Neural progenitor cell (in vitro differentiated cells): ENCODE data around the gene LELP1. TPM values are rescaled to one million over a fixed set of nuclear protein-coding genes. Genes with fewer than 3 reads are reported as not detected.

Experiments used
- DNase-seq: peaks from one replicate; pipeline ENCODE4 v3.0.0-alpha.2; 2016; ENCODE audit warnings: low spot score
- H2AFZ ChIP-seq: fragments of 200-600 bp; sonication (generic); replicated peaks from 2 replicates; pipeline ENCODE4 v1.6.1; 2016; ENCODE audit warnings: antibody characterized with exemption
- H3F3A ChIP-seq: fragments of 200-600 bp; sonication (generic); 2 replicates; pipeline ENCODE4 v1.6.1; 2016; ENCODE audit warnings: antibody characterized with exemption, low read depth
- H3K27ac ChIP-seq: fragments of 200-600 bp; sonication (generic); 2 replicates; pipeline ENCODE4 v1.5.1; 2016; ENCODE audit warnings: mild to moderate bottlenecking
- H3K27me3 ChIP-seq: fragments of 200-600 bp; sonication (generic); 2 replicates; pipeline ENCODE4 v1.6.1; 2016; ENCODE audit warnings: mild to moderate bottlenecking, moderate library complexity
- H3K36me3 ChIP-seq: fragments of 200-600 bp; sonication (generic); 2 replicates; pipeline ENCODE4 v1.5.1; 2016
- H3K4me1 ChIP-seq: fragments of 200-600 bp; sonication (generic); 2 replicates; pipeline ENCODE4 v1.6.1; 2016; ENCODE audit warnings: mixed run types
- H3K4me2 ChIP-seq: fragments of 200-600 bp; sonication (generic); 2 replicates; pipeline ENCODE4 v1.6.1; 2016
- H3K4me3 ChIP-seq: fragments of 200-600 bp; sonication (generic); 2 replicates; pipeline ENCODE4 v1.5.1; 2016
- H3K79me2 ChIP-seq: fragments of 200-600 bp; sonication (generic); 2 replicates; pipeline ENCODE4 v1.6.1; 2016; ENCODE audit warnings: low read depth
- H3K9ac ChIP-seq: fragments of 200-600 bp; sonication (generic); 2 replicates; pipeline ENCODE4 v1.6.1; 2016
- H3K9me3 ChIP-seq: fragments of 200-600 bp; sonication (generic); 2 replicates; pipeline ENCODE4 v1.5.1; 2016; ENCODE audit warnings: low read depth
- H4K20me1 ChIP-seq: fragments of 200-600 bp; sonication (generic); 2 replicates; pipeline ENCODE4 v1.6.1; 2016; ENCODE audit warnings: low read depth
- H3K27ac Mint-ChIP-seq: 3 replicates; pipeline ENCODE4 v1.8.0; 2021; ENCODE audit warnings: mixed read lengths
- H3K27me3 Mint-ChIP-seq: 2 replicates; pipeline ENCODE4 v1.8.0; 2022; ENCODE audit warnings: low read depth, mild to moderate bottlenecking, inconsistent platforms, moderate library complexity, mixed read lengths; ENCODE audit not compliant: insufficient read depth
- H3K36me3 Mint-ChIP-seq: 3 replicates; pipeline ENCODE4 v1.8.0; 2021; ENCODE audit warnings: mixed read lengths
- H3K4me1 Mint-ChIP-seq: 3 replicates; pipeline ENCODE4 v1.8.0; 2021; ENCODE audit warnings: mixed read lengths
- H3K4me3 Mint-ChIP-seq: 3 replicates; pipeline ENCODE4 v1.8.0; 2021; ENCODE audit warnings: mild to moderate bottlenecking, moderate library complexity, mixed read lengths
- H3K9me3 Mint-ChIP-seq: 3 replicates; pipeline ENCODE4 v1.8.0; 2020; ENCODE audit warnings: mixed read lengths
- CTCF ChIP-seq: fragments of 200-600 bp; sonication (generic); IDR thresholded peaks from 2 replicates; pipeline ENCODE4 v1.5.1; 2017; ENCODE audit warnings: antibody characterized with exemption, mild to moderate bottlenecking
- EZH2 ChIP-seq: fragments of 200-600 bp; sonication (generic); IDR thresholded peaks from 2 replicates; pipeline ENCODE4 v1.6.1; 2017; ENCODE audit warnings: antibody characterized with exemption, mild to moderate bottlenecking, moderate library complexity
- EZH2phosphoT487 ChIP-seq: fragments of 200-600 bp; sonication (generic); IDR thresholded peaks from 2 replicates; pipeline ENCODE4 v1.6.1; 2017; ENCODE audit warnings: antibody characterized with exemption
- total RNA-seq: library from RNA; depleted of rRNA; stranded (reverse); fragments of >200 nt; gene quantifications from 2 replicates; pipeline ENCODE4 v1.2.3, GENCODE V29; 2015; ENCODE audit warnings: low replicate concordance

LELP1 gene
- total RNA-seq, 1 donor from 2014 or later: not detected

GRCh38 chr1:153233448-153233847 lies 30.2 kb downstream of the LELP1 start:
- no peak for DNase-seq
- Histone ChIP-seq H3K4me3 (no peak overlapping the region), H4K20me1 (no peaks in the 10 kb centered on the region), H3K27me3 (no peaks in the 10 kb centered on the region), H3K4me1 (no peaks in the 10 kb centered on the region), H3K4me2 (no peak overlapping the region), H3K27ac (no peak overlapping the region), H3K9ac (no peak overlapping the region), H3K9me3 (peaks cover 4% of the 10 kb centered on the region), H3K36me3 (no peaks in the 10 kb centered on the region), H3F3A (no peaks in the 10 kb centered on the region), H2AFZ (no peak overlapping the region), H3K79me2 (no peaks in the 10 kb centered on the region)
- Mint-ChIP-seq H3K9me3 (no peaks in the 10 kb centered on the region), H3K4me1 (no peaks in the 10 kb centered on the region), H3K4me3 (no peak overlapping the region), H3K27ac (no peak overlapping the region), H3K36me3 (no peaks in the 10 kb centered on the region), H3K27me3 (peaks cover 2% of the 10 kb centered on the region)
- TF ChIP-seq EZH2 (no peak), EZH2phosphoT487 (no peak), CTCF (no peak)

- Mint-ChIP-seq H3K27me3 (peaks cover 2% of the 10 kb centered on the region), H3K9me3 (no peaks in the 10 kb centered on the region), H3K36me3 (no peaks in the 10 kb centered on the region), H3K27ac (no peak overlapping the region), H3K4me1 (no peaks in the 10 kb centered on the region), H3K4me3 (no peak overlapping the region)
- H3K4me1 ChIP-seq: no peaks in the 10 kb centered on the region
- no peaks in the 10 kb centered on the region for H3K79me2 ChIP-seq
- H3K4me2 ChIP-seq: no peak overlapping the region
- H2AFZ ChIP-seq: no peak overlapping the region
- no peak overlapping the region for H3K27ac ChIP-seq
- no peak overlapping the region for H3K9ac ChIP-seq
- H4K20me1 ChIP-seq: no peaks in the 10 kb centered on the region
- no peak overlapping the region for H3K4me3 ChIP-seq
- H3K36me3 ChIP-seq: no peaks in the 10 kb centered on the region
- peaks cover 4% of the 10 kb centered on the region for H3K9me3 ChIP-seq
- no peaks in the 10 kb centered on the region for H3K27me3 ChIP-seq
- no peaks in the 10 kb centered on the region for H3F3A ChIP-seq
- DNase-seq: no peak
- TF ChIP-seq EZH2 (no peak), CTCF (no peak), EZH2phosphoT487 (no peak)
Measured at GRCh38 chr1:153238527-153238926, 35.3 kb downstream of the LELP1 start.

GRCh38 chr1:153242160-153242559 lies 38.9 kb downstream of the LELP1 start:
- no peak overlapping the region for H3K27ac Mint-ChIP-seq
- H3K4me3 Mint-ChIP-seq: no peak overlapping the region
- no peak overlapping the region for H3K4me2 ChIP-seq
- H3K4me3 ChIP-seq: no peak overlapping the region
- H3K9me3 Mint-ChIP-seq: no peaks in the 10 kb centered on the region
- TF ChIP-seq EZH2: no peak
- TF ChIP-seq CTCF: no peak
- TF ChIP-seq EZH2phosphoT487: no peak
- peaks cover 2% of the 10 kb centered on the region for H3K27me3 Mint-ChIP-seq
- no peaks in the 10 kb centered on the region for H3K27me3 ChIP-seq
- no peak overlapping the region for H3K9ac ChIP-seq
- H3K4me1 Mint-ChIP-seq: no peaks in the 10 kb centered on the region
- no peaks in the 10 kb centered on the region for H3K79me2 ChIP-seq
- no peaks in the 10 kb centered on the region for H3K4me1 ChIP-seq
- H3F3A ChIP-seq: no peaks in the 10 kb centered on the region
- no peak for DNase-seq
- H3K9me3 ChIP-seq: peaks cover 2% of the 10 kb centered on the region
- H3K27ac ChIP-seq: no peak overlapping the region
- H4K20me1 ChIP-seq: no peaks in the 10 kb centered on the region
- H3K36me3 Mint-ChIP-seq: no peaks in the 10 kb centered on the region
- H3K36me3 ChIP-seq: no peaks in the 10 kb centered on the region
- H2AFZ ChIP-seq: no peak overlapping the region

- no peaks in the 10 kb centered on the region for H3K36me3 Mint-ChIP-seq
Measured at GRCh38 chr1:153245466-153245865, 42.2 kb downstream of the LELP1 start.

More at GRCh38 chr1:153245466-153245865, 42.2 kb downstream of the LELP1 start:
- H3K9me3 Mint-ChIP-seq: no peaks in the 10 kb centered on the region
- H3K4me3 Mint-ChIP-seq: no peak overlapping the region
- no peaks in the 10 kb centered on the region for H3K36me3 ChIP-seq
- H3K27ac ChIP-seq: no peak overlapping the region
- H3K4me1 Mint-ChIP-seq: no peaks in the 10 kb centered on the region
- no peaks in the 10 kb centered on the region for H3F3A ChIP-seq
- no peaks in the 10 kb centered on the region for H3K27me3 ChIP-seq
- no peak overlapping the region for H3K9ac ChIP-seq
- peaks cover 2% of the 10 kb centered on the region for H3K27me3 Mint-ChIP-seq
- TF ChIP-seq EZH2phosphoT487 (no peak), EZH2 (no peak), CTCF (no peak)
- H2AFZ ChIP-seq: no peak overlapping the region
- no peak overlapping the region for H3K4me2 ChIP-seq
- no peak overlapping the region for H3K4me3 ChIP-seq
- no peak for DNase-seq
- H3K79me2 ChIP-seq: no peaks in the 10 kb centered on the region
- no peak overlapping the region for H3K27ac Mint-ChIP-seq
- H3K9me3 ChIP-seq: no peaks in the 10 kb centered on the region
- H4K20me1 ChIP-seq: no peaks in the 10 kb centered on the region
- no peaks in the 10 kb centered on the region for H3K4me1 ChIP-seq
